ENCODE measurements around the gene ZNF552. TPM values are rescaled to one million over a fixed set of nuclear protein-coding genes. Genes with fewer than 3 reads are reported as not detected.
"Not testable (repeated sequence)": the region's sequence is repeated elsewhere in the genome, so short reads cannot be mapped to it uniquely, and the experiment has no call there.

The ZNF552 gene
- total and polyA plus RNA-seq, 12 donors: 1.5 to 6.6 (median 2.7) TPM

DNA sequence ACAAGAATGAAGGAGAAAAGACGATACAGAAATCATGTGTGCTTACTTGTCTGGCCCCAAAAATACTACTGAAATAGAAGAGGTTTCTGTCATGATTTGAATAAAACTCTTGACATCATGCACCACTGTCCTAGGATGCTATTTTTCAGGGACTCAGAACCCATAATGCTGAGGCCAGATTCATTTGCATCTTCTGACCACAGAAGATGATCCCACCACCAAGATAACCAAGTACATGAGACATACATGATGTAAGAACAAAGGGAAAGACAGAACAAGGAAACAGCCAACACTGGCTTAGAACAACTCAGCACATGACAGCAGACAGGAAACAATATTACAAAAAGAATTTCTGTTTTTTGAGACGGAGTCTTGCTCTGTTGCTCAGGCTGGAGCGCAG is 2.5 kb downstream of the ZNF552 start:
- TF ChIP-seq, protein P1, sequence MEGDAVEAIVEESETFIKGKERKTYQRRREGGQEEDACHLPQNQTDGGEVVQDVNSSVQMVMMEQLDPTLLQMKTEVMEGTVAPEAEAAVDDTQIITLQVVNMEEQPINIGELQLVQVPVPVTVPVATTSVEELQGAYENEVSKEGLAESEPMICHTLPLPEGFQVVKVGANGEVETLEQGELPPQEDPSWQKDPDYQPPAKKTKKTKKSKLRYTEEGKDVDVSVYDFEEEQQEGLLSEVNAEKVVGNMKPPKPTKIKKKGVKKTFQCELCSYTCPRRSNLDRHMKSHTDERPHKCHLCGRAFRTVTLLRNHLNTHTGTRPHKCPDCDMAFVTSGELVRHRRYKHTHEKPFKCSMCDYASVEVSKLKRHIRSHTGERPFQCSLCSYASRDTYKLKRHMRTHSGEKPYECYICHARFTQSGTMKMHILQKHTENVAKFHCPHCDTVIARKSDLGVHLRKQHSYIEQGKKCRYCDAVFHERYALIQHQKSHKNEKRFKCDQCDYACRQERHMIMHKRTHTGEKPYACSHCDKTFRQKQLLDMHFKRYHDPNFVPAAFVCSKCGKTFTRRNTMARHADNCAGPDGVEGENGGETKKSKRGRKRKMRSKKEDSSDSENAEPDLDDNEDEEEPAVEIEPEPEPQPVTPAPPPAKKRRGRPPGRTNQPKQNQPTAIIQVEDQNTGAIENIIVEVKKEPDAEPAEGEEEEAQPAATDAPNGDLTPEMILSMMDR (IDR thresholded peaks at IDR 0.05): no peak
- Histone ChIP-seq H3K4me1 (peaks cover 2 to 26% (median 16%) of the 10 kb centered on the region in 9 donors), H3K4me3 (no peak overlapping the region), H3K9me3 (no peaks in the 10 kb centered on the region), H3K27ac (peak overlapping the region in 1 of 10 donors; percentile 69), H3K36me3 (peaks cover 0 to 55% (median 18%) of the 10 kb centered on the region in 9 donors), H3K27me3 (no peaks in the 10 kb centered on the region)
- no peak for DNase-seq
- 85 to 89% methylated on average over 3 of the region's 3 CpGs for WGBS, 2 donors
- intact Hi-C loops (cut with DNase I): no loop called here
- no peak for ATAC-seq

DNA sequence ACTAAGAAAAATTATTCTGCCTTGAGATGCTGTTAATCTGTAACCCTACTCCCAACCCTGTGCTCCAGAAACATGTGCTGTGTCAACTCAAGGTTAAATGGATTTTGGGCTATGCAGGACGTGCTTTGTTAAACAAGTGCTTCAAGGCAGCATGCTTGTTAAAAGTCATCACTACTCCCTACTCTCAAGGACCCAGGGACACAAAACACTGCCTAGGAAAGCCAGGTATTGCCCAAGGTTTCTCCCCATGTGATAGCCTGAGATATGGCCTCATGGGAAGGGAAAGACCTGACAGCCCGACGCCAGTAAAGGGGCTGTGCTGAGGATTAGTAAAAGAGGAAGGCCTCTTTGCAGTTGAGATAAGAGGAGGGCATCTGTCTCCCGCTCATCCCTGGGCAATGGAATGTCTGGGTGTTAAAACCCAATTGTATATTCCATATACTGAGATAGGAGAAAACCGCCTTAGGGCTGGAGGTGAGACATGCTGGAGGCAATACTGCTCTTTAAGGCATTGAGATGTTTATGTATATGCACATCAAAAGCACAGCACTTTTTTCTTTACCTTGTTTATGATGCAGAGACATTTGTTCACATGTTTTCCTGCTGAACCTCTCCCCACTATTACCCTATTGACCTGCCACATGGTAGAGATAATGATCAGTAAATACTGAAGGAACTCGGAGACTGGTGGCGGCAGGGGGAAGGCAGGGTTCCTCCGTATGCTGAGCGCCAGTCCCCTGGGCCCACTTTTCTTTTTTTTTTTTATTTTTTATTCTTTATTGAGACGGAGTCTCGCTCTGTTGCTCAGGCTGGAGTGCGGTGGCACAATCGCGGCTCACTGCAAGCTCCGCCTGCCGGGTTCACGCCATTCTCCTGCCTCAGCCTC is 4.1 kb downstream of the ZNF552 start:
- H3K27ac ChIP-seq; DNase-seq; ATAC-seq; H3K9me3 ChIP-seq; intact Hi-C loops (cut with DNase I); H3K4me3 ChIP-seq; H3K27me3 ChIP-seq: not testable (repeated sequence)
- H3K36me3 ChIP-seq: peaks cover 0 to 69% (median 18%) of the 10 kb centered on the region in 9 donors
- peaks cover 2 to 28% (median 16%) of the 10 kb centered on the region in 9 donors for H3K4me1 ChIP-seq
- WGBS, 2 donors: 76 to 81% methylated on average over 17 of the region's 17 CpGs

DNA sequence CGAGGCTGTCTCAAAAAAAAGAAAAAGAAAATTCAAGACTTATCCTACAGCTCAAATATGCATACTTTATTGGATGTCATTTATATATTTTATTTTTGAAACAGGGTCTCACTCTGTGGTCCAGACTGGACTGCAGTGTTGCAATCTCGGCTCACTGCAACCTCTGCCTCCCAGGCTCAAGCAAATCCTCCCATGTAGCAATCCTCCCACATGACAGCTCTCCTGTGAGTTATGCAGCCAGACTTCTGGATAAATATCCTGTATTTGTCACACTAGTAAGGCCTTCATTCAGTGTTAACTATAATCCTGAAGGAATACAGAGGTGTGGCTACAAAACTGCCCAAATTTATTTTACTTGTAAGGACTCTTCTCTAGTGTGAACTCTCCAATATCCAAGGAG is 7.2 kb downstream of the ZNF552 start:
- Histone ChIP-seq H3K36me3 (peaks cover 0 to 66% (median 18%) of the 10 kb centered on the region in 9 donors), H3K27ac (no peak overlapping the region), H3K9me3 (no peaks in the 10 kb centered on the region), H3K4me3 (no peak overlapping the region), H3K4me1 (peaks cover 4 to 36% (median 22%) of the 10 kb centered on the region in 9 donors), H3K27me3 (no peaks in the 10 kb centered on the region)
- no peak for ATAC-seq
- WGBS, 2 donors: 89 to 92% methylated on average over 2 of the region's 2 CpGs
- TF ChIP-seq, protein P1 (IDR thresholded peaks at IDR 0.05): no peak
- no peak for DNase-seq
- intact Hi-C loops (cut with DNase I): no loop called here

DNA sequence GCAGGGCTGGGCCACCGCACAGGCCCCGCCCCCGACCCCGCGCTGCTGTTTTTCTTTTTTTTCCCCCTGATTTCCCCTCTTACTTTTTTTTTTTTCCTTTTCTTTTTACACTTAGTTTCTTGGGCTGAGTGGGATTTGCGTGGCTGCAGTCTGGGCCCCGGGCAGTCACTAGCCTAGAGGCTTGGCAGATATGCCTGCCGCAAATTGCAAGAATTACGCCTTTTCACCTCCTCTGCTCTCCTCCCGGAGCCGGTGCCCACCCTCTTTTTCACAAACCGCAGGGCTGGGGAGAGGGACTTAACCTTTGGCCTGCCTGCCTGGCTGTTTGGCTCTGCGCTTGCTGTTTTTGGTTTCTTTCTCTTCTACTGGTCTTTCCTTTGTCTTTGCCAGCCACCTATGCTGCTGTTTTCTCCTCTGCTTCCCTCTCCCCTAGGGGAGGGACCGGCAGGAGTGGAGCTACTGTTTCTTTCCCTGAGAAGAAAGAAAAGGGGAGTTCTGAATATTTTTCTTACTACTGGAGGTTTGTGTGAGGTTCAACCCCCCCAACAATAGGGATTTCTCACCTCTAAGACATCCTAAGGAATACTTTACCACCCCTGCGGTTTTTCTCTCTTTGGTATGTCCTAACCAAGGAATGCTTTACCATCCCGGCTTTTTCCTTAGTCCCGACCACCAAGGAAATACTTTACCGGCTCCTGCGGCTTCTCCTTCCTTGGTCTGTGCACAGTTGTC is 11.0 kb downstream of the ZNF552 start:
- Histone ChIP-seq H3K27me3 (no peaks in the 10 kb centered on the region), H3K36me3 (peaks cover 0 to 47% (median 10%) of the 10 kb centered on the region in 9 donors), H3K27ac (peak overlapping the region in 9 of 10 donors; percentile 51 to 88 (median 65)), H3K4me3 (peak overlapping the region; percentile 4 to 63 (median 56)), H3K4me1 (peaks cover 4 to 50% (median 26%) of the 10 kb centered on the region in 9 donors), H3K9me3 (no peaks in the 10 kb centered on the region)
- DNase-seq: no peak
- intact Hi-C loops (cut with DNase I): no loop called here
- 12 to 14% methylated on average over 19 of the region's 19 CpGs for WGBS, 2 donors
- TF ChIP-seq, protein P1 (IDR thresholded peaks at IDR 0.05): no peak
- ATAC-seq: peak in 7 of 8 donors; percentile 26 to 66 (median 54)
